ENCODE results near the gene HNRNPR.
A peak's percentile ranks its signal among the peaks of the same experiment; 100 is the strongest.

The HNRNPR gene

DNA sequence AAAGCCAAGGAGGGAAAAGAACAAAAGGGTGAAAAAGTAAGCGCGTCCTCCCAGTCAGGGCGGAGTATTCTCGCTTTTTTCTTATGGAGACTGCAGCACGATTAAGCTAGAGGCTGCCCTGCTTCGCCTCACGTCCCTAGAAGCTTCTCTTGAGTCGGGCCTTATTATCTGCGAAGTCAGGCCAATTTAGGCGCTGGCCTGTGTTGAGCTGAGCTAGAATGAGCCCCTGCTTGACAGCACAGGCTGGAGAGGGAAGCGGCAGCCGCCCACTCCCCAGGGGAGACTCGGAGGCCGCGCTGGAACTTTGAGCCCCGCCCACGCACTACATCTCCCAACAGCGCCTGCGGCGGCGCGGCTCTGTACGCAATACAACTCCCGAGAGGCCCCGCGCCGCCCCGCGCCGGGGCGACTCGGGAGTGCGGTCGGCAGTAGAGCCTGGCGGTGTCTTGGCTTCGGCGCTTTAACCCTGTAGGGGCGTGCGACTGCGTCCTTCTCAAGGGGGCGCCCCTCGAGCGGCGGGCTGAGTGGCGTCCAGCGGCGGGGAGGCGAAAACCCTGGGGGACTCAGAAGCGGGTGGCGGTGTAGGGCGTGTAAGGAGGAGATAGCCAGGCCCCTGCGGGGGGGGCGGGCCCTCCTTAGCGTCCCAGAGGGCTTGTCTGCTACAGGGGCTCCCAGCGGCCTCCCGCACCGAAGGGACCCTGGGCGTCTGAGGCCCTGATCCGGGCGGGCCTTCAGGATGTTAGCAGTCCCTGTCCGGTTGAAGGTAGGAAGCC is 24.7 kb upstream of the HNRNPR start:
- DNase-seq: peak; percentile 79

DNA sequence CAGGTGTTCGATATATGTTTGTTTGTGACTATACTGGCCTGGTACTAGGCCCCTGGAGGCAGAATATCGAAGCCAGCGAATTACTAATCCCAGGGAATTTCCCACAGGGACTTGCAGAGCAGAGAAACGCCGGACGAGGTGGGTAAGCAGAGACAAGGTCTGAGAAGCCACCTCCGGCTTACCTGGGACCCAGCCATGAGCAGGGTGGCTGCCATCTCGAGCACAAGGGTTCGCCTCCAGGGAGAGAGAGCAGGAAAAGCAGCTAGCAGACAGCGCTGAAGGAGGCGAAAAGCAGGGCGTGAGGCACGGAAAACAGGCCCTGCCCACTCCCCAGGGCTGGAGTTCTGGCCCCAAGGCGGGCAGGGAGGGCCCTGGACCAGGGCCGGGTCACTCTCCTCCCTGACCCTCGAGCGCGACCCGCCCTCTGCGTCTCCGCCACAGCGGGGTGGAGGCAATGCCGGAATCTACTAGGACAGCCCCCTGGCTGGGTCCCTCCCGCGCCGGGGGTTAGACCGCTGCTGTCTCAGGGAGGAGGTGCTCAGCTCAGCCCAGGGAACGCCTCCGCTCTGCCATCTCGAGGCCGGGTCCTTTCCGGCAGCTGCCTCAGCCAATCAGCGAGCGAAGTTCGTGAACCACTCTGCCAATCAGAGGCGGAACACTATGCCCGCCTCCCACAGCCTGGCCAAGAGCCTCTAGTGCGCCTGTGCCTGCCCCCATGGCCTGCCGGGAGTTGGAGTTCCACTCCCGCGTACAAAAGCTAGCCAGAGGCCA is 23.9 kb upstream of the HNRNPR start:
- peak; percentile 97 for DNase-seq

DNA sequence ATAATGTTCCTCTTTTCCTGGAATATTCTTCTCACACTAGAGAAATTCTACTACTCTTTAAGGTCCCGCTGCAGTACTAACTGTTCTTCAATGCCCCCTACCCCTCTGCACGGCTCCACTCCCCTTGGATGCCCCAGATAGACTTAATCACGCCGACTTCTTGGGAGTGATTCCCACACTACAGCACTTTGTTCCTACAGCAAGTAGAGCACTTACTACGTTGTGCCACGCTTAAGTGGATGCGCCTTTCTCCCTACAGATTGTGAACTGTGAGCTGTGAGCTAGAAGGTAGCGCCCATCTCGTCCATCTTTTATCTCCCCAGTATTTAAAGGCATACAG is 23.3 kb upstream of the HNRNPR start:
- DNase-seq: no peak

DNA sequence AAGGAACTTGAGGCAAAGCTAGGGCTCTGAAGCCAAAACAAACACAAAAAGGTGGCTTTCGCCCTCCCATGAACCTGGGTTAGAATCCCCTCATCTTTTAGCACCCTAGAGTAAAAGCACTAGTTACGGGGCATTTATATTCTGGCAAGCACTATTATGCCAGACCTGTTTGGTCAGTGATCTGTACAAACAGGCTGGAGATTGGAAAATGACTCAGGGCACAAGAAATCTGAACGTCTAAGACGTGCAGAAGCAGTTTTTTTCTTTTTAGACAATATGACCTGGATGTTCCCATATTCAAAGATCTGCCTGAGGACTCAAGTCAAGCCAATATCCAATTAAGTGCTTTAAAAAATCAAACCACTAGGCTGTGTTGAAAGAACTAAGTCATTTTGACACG is 22.5 kb upstream of the HNRNPR start:
- no peak for DNase-seq

DNA sequence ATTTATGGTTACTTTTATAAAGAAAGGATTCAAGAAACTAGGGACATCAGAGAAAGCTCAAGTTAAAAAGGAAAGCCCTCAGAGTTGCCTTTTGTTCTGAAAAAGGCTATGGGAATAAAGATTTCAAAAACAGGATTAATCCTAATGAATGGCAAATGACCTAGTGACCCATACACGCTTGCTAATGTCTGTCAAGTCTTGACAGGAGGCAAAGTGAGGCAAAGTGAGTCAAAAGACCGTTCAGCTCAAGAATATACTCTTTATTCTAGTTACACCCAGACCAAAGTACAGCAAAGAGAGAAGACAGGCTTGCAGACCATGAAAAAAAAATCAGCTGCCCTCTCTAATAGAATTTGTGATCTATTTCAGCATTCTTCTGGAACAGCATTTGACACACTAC is 22.1 kb upstream of the HNRNPR start:
- no peak for DNase-seq

DNA sequence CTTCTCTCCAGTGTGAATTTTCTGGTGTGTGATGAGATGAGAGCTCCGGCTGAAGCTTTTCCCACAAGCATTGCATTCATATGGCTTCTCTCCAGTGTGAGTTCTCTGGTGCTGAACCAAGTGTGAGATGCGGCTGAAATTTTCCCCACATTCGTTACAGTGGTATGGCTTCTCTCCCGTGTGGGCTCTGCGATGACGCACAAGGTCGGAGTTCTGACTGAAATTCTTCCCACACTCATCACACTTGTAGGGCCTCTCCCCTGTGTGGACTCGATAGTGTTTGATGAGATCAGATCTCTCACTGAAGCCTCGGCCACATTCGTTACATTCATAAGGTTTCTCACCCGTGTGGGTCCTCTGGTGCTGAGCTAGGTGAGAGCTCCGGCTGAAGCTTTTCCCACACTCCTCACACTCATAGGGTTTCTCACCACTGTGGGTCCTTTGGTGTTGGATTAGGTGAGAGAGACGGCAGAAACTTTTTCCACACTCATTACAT is 18.2 kb upstream of the HNRNPR start:
- DNase-seq: no peak

DNA sequence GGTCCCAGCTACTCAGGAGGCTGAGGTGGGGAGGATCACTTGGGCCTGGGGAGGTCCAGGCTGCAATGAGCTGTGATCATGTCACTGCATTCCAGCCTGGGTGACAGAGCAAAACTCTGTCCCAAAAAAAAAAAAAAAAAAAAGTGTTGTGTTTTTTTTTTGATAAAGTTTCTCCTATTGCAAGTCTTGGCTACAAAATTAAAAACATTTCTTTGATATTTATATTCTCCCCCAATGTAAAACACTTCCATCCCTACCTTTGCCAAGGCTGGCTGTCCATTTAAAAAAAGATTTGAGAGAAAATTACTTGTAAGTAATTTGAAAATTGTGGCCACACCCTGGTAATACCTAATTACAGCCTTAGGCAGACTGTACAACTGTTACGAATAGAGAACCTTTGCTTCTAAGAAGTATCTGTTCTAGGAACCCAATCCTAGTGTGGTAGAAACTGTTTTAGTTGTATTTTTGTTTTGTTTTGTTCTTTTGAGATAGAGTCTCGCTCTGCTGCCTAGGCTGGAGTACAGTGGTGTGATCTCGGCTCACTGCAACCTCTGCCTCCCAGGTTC is 14.3 kb upstream of the HNRNPR start:
- no peak for DNase-seq

DNA sequence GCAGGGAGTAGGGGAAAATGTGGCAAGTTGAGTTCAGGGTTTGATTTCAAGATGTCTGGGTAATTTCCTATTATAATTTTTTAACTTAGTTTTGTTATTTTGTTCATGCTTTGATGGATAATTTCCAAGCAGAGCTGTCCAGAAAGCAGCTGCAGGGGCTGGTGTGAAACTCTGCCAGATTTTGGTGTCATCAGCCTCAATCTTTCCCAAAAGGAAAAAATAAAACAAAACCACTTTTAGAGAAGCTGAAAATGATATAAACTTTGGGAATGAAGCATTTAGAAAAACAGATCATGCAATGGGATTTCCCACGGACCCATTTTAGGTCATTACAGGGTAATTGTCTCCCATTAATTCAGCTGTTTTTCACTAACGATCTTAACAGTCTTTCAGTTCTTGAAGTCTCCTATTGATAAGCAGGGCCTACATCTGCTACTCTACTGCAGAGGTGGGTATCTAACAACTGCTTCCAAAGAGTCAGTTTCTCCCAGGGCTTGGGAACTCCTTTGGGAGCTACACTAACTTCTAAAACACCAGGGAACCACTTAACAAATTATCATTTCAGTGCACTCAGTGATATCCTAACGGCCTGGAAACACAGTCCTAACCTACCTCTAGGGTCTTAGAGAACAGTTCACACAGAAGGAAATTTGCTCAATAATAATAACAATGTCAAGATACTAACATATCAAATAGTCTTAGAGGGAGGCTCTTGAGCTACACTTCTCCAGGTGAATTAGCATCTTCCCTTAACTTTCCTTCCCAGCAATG is 13.2 kb upstream of the HNRNPR start:
- no peak for DNase-seq

DNA sequence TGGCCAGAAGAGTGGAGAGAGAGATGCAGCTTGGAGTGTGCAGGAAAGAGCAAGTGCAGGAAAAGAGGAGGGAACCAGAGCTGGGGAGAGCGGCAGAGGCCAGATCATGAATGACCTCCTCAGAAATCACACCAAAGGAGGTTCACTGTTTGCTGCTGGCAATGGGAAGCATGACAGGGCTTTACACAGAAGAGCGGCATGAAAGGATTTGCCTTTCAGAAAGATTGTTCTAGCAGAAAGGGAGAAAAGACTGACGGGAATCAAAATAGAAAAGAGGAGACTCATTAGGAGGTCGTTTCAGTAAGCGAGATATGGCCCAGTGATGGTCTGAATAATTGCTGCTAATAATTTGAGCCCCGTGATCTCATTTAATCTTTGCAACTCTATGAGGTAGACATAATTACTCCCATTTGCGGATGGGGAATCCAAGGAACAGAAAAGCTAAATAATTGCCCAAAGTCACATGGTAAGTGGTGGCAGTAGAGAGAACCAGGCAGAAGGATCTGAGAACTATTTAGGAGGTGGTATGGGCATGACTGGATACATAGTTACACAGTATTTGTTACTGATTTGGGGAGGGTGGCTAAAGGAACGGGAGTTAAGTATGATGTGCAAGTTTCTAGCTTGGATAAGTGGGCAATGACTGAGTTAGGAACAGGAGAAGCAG is 12.5 kb upstream of the HNRNPR start:
- no peak for DNase-seq

DNA sequence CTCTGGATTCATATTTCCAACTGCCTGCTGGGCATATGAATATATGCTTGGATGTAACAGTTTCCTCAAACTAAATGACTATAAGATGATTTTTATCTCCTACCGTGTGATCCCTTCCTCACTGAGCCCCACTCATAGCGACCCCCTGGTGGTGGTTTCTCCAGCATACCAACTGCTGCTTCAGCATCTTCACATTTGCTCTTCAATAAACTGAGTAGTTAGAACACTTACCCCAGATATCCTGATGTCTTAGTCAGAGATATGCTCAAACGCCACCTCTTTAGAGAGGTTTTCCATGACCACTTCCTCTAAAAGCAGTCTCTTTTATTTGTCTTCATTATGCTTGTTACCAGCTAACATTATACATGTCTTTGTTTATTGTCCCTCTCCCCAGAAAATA is 10.2 kb upstream of the HNRNPR start:
- no peak for DNase-seq

DNA sequence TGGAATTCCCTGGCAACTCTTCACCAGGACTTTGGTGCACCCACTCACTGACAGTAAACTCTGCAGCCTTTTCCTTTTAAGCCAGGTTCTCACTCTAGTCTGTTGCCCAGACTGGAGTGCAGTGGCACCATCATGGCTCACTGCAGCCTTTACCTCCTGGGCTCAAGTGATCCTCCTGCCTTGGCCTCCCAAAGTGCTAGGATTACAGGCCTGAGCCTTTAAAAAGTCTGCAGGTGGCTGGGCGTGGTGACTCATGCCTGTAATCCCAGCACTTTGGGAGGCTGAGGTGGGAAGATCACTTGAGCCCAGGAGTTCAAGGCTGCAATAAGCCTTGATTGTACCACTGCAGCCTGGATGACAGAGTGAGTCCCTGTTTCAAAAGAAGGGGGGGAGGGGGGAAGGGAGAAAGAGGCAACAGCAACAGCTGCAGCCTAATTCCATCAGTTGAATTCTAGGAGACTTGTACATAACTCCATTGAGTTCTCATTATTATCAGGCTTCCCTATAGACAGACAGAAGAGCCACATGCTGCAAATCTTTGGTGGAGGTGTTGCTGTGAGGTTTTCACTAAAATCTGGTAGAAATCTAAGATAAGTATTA is 8.1 kb upstream of the HNRNPR start:
- no peak for DNase-seq

DNA sequence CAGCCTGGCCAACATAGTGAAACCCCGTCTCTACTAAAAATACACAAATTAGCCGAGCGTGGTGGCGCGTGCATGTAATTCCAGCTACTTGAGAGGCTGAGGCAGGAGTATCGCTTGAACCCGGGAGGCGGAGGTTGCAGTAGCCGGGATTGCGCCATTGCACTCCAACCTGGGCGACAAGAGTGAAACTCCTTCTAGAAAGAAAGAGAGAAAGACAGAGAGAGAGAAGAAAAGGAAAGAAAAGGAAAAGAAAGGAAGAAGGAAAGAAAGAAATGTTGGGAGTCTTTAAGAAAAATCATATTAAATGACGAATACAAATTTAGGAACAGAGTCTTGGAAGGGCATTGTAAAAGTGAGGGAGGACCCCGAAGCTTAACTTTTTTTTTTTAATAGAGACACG is 1.8 kb upstream of the HNRNPR start:
- no peak for DNase-seq

DNA sequence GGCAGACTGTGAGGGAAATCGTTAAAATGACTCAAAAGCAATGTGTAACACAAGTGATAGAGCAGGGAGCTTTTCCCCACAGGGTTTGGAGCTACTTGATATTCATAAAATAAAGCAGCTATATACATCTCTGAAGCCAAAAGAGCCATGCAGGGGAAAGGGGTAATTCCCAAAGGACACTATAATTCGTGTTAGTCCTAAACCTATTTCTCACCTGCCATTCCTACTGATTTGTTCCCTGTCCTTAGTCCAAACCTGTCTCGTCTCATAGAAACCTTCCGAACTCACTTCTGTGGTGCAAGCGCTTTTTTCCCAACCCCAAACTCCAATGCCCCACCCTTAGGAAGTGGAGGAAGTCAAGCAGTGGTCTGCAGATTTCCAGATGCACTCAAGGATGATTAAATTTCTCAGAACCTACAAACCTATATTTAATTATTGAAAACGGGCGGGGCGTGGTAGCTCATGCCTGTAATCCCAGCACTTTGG is 946 bp upstream of the HNRNPR start:
- no peak for DNase-seq

DNA sequence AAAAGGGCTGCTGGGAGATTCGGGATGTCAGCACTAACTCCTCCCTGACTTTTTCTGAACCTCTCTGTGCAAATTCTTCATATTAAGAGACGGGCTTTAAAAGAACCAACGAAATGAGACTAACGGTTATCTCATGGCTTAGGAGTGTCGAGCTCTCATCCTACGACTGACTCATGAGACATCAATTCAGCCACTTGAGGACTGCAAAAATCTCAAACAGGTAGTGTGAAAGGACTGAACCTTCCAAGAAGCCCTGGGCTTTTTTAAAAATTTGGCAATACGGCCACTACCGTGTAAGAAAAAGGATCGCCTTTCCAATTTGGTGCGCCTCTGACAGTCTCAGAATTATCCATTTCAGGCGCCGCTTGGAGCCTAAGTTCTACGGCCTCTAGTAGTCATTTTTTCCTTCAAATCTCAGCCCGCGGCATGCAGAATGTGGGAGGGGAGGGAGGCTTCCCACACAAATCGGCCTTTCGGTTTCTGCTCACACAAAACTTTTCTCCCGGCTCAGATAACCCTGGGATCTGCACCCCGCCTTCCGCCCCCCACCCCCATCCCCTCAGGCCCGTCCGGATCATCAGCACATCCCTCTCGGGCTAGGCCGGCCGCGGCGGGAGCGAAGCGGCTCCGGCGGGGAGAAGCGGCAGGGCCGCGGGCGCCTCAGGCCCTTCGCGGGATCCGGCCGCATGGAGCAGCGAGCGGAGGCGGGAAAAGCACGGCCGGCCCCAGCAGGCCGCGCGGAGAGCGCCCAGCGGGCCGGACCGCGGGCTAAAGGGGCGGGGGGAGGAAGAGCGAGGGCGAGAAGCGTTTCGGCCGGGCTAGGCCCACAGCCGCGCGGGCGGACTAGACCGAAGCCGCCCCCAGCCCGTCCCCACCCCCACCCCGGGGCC is 618 bp downstream of the HNRNPR start:
- peak; percentile 70 for DNase-seq

DNA sequence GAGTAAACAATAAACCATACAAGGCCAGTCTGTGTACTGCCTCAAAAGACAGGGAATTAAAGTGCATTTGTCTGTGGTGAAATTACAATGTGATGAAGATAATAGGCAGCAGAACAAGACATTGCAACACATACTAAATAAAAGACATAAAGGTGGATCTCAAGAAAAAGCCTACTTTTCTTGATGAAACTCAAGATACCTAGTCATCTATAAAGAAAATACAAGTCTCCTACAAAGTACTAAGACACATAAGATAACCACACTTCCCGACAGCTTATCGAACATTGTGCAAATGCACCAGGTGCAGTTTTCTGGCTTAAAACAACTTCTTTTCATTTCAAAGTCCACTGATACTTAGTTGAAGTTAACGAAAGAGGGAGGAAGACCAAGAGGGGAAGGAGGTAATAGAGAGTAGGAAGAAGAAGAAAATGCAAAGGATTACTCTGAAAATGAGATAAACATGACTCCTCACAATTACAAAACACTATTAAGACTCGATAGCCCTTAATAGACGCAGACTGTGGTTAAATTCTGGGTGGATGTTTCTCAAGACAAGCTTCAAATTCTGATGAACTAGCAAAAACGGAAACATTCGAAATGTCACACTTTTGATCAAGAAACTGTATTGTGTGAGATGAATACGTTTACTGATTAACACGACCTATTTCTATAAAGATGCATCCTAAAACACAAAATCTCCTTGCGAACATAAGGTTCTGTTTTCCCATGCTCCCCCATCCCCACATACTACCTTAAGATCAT is 2.0 kb downstream of the HNRNPR start:
- no peak for DNase-seq

DNA sequence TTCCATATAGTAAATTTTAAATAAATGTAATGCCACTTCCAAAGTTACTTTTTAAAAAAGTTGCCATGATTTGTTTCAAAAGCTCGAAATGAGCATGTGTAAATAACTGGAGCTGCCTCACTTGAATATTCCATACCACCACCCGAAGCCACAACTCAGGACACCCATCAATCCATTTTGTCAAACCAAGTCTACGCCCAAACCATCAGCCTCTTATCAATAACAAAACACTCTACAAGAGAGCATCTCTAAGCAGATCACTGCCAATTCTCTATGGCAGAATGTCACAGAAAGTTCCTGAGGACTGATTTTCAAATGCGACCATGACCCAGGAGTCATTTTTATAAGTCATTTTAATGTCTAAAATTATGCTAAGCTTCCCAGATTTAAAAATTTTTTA is 4.5 kb downstream of the HNRNPR start:
- no peak for DNase-seq

DNA sequence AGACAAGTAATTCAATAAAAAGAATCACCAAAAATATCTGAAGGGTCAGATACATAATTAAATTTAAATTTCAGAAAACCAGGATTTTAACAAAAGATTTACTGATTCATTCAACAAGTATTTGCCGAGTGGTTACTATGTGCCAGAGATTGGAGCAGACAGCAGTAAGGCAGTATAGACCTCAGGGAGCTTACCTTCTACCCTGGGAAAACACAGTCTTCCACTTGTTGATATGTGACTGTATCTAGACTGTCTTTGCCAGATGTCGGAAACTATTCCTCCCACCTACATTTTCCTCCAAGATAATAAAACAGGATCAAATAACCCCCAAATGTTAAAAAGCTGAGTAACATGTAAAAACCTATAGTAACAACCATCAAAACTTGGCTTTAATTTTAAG is 6.2 kb downstream of the HNRNPR start:
- DNase-seq: no peak

DNA sequence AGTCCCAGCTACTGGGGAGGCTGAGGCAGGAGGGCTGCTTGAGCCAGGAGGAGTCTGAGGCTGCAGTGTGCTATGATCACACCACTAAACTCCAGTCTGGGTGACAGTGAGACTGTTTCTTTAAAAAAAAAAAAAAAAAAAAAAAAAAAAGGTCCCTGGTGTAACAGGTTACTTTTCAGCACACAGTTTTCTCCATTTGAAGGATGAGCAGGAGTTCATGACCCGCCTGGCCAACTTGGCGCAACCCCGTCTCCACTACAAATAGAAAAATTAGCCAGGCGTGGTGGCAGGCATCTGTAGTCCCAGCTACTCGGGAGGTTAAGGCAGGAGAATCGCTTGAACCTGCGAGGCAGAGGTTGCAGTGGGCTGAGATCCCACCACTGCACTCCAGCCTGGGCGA is 12.4 kb downstream of the HNRNPR start:
- DNase-seq: no peak

DNA sequence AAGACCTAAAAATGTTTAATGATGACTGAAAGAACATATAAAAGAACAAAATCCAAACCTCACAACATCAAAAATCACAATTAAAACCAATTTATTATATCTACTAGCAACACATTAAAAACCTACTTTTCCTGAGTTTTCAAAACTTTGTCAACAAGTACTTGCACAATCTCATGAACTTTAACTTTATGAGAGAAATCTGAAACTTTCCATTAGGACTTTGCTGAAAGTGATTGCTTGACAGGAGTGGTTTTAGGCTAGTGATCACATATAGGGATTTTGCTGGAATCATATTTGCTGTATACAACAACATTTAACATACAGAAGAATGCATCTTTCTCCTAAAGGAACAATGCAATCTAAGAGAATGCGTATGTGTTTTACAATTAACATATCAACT is 13.2 kb downstream of the HNRNPR start:
- DNase-seq: no peak

DNA sequence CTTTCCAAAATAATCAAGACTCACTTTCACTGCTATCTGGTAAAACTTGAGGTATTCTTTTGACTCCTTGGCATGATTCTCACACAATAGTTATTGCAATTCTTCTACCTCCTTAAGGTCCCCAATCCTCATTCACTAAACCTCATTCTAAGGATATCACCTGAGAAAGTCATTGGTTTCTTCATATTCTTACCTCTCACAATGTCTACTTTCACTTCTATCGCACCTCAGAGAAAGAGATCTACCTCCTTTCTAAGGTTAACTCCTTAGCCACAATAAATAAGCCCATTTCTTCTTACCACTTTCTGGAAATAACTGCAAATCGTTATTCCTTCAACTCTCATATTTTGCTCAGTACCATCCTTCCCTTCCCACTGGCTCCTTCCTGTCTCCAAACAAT is 18.7 kb downstream of the HNRNPR start:
- DNase-seq: no peak
